ENCODE data around the gene ERC2. TPM values are rescaled to one million over a fixed set of nuclear protein-coding genes. Genes with fewer than 3 reads are reported as not detected.

Gene ERC2
- total and polyA plus RNA-seq, 2 of the 13 experiments (the other 11 are each of a cell fraction or from before 2014, with no cell fraction given), result 0.16 to 0.22 TPM

DNA sequence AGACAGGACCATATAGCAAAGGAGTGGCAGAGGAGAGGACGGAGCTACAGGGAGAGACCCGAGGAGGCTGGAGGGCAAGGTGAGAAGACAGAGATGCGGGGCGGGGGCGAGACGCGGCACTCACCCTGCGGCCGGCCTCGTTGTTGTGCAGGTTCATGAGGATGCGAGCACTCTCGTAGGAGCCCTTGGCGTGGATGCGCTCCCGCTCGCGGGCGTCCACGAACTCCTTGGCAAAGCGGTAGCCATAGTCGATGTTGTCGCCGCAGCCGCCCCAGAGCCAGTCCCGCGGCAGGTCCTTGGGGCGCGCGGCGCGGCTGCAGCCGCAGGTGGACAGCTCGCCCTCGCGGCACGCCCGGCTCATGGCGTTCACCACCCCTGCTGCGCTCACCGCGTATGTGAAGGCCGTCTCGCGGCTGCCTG lies 994.0 kb downstream of the ERC2 start:
- H3K27me3 ChIP-seq (ENCODE audit: control insufficient read depth in 1 of 2, insufficient read depth in 2 of 2, low read length in 2 of 2), result no peaks in the 10 kb centered on the region
- intact Hi-C loops (cut with micrococcal nuclease; ENCODE audit: unreplicated experiment), result no loop called here
- no peak for ATAC-seq
- no peak for DNase-seq (ENCODE audit: low spot score)
- no TSS peak for BruUV-seq (replicated peaks)
- no peaks in the 10 kb centered on the region for H3K36me3 ChIP-seq (replicated peaks in 1 of 2; ENCODE audit: control insufficient read depth in 1 of 2, insufficient read depth in 2 of 2, low read length in 2 of 2)
- no peak overlapping the region for H3K4me3 ChIP-seq (replicated peaks in 1 of 3; ENCODE audit: insufficient read depth in 1 of 3, low read depth in 2 of 3, low read length in 3 of 3)
- H4K20me1 ChIP-seq (ENCODE audit: insufficient read depth, low read length), result no peaks in the 10 kb centered on the region
- no peaks in the 10 kb centered on the region for H3K4me1 ChIP-seq (ENCODE audit: insufficient read depth, low read length)
- 86% methylated on average over 44 of the region's 44 CpGs for WGBS (ENCODE audit: low lambda C conversion rate)
- no peak overlapping the region for H3K4me2 ChIP-seq (ENCODE audit: low read depth, low read length)
- FAIRE-seq, result no peak
- ChIA-PET POLR2A (no interaction called here), CTCF (ENCODE audit: low intra/inter-chr PET ratio, low total read pairs) (no interaction called here)
- H3K9me3 ChIP-seq (ENCODE audit: low read length), result no peaks in the 10 kb centered on the region
- in situ Hi-C loops (cut with HindIII; ENCODE audit: extremely low pct_ligation_motif_present, low pct_unique_long_range_greater_than_20kb), result no loop called here
- no peak overlapping the region for H3K9ac ChIP-seq (ENCODE audit: insufficient read depth, low read depth, low read length)
- no peak overlapping the region for H3K27ac ChIP-seq (ENCODE audit: extremely low read length, insufficient read depth, low read length)
- TF ChIP-seq ATF7 (IDR thresholded peaks at IDR 0.05) (no peak), ATF7 (CRISPR knock-in tag; IDR thresholded peaks at IDR 0.05) (no peak), XRCC5 (optimal IDR thresholded peaks at IDR 0.05; ENCODE audit: low read length) (no peak), RARG (CRISPR knock-in tag; IDR thresholded peaks at IDR 0.05; ENCODE audit: low read depth) (no peak), HDAC6 (IDR thresholded peaks at IDR 0.05; ENCODE audit: low read depth, low read length) (no peak), ZFP62 (CRISPR knock-in tag; IDR thresholded peaks at IDR 0.05) (no peak), RORA (CRISPR knock-in tag; IDR thresholded peaks at IDR 0.05) (no peak), PAX8 (CRISPR knock-in tag; IDR thresholded peaks at IDR 0.05; ENCODE audit: borderline replicate concordance) (no peak), KMT2A (CRISPR knock-in tag; IDR thresholded peaks at IDR 0.05) (no peak), ZNF3 (CRISPR knock-in tag; IDR thresholded peaks at IDR 0.05) (no peak), PHF5A (CRISPR knock-in tag; IDR thresholded peaks at IDR 0.05; ENCODE audit: low read depth, unreplicated experiment) (no peak), ZNF33B (CRISPR knock-in tag; IDR thresholded peaks at IDR 0.05) (no peak), U2AF2 (IDR thresholded peaks at IDR 0.05; ENCODE audit: low read depth, low read length) (no peak), HNF4A (CRISPR knock-in tag; IDR thresholded peaks at IDR 0.05) (no peak), ZNF543 (CRISPR knock-in tag; IDR thresholded peaks at IDR 0.05) (no peak), ELF3 (CRISPR knock-in tag; IDR thresholded peaks at IDR 0.05) (no peak)
- TF ChIP-seq, protein P1, sequence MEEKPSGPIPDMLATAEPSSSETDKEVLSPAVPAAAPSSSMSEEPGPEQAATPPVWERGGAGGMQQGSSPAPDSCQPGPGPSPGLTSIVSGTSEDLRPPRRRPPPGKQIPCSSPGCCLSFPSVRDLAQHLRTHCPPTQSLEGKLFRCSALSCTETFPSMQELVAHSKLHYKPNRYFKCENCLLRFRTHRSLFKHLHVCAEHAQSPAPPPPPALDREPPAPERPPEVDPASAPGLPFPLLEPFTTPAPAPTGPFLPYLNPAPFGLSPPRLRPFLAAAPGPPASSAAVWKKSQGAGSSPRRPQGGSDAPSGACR (CRISPR knock-in tag; IDR thresholded peaks at IDR 0.05), result no peak
- TF ChIP-seq, protein P2, sequence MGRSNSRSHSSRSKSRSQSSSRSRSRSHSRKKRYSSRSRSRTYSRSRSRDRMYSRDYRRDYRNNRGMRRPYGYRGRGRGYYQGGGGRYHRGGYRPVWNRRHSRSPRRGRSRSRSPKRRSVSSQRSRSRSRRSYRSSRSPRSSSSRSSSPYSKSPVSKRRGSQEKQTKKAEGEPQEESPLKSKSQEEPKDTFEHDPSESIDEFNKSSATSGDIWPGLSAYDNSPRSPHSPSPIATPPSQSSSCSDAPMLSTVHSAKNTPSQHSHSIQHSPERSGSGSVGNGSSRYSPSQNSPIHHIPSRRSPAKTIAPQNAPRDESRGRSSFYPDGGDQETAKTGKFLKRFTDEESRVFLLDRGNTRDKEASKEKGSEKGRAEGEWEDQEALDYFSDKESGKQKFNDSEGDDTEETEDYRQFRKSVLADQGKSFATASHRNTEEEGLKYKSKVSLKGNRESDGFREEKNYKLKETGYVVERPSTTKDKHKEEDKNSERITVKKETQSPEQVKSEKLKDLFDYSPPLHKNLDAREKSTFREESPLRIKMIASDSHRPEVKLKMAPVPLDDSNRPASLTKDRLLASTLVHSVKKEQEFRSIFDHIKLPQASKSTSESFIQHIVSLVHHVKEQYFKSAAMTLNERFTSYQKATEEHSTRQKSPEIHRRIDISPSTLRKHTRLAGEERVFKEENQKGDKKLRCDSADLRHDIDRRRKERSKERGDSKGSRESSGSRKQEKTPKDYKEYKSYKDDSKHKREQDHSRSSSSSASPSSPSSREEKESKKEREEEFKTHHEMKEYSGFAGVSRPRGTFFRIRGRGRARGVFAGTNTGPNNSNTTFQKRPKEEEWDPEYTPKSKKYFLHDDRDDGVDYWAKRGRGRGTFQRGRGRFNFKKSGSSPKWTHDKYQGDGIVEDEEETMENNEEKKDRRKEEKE (IDR thresholded peaks at IDR 0.05), result no peak
- H2AFZ ChIP-seq (ENCODE audit: low read length), result no peak overlapping the region
- H3K79me2 ChIP-seq (ENCODE audit: insufficient read depth, low read length), result no peaks in the 10 kb centered on the region
